Activated T-cell treated with anti-CD3 and anti-CD28 coated beads for 48 hours (primary cell): Measurements from ENCODE around the gene CDYL2.
A peak's percentile ranks its signal among the peaks of the same experiment; 100 is the strongest.
"Not testable (repeated sequence)": the region's sequence is repeated elsewhere in the genome, so short reads cannot be mapped to it uniquely, and the experiment has no call there.

Experiments
- DNase-seq: peaks from one replicate; pipeline ENCODE4 v3.0.0-alpha.2; 2020; ENCODE audit warnings: low read depth

The CDYL2 gene

GRCh38 chr16:80746231-80746630 is 58.2 kb downstream of the CDYL2 start:
- no peak for DNase-seq

DNA sequence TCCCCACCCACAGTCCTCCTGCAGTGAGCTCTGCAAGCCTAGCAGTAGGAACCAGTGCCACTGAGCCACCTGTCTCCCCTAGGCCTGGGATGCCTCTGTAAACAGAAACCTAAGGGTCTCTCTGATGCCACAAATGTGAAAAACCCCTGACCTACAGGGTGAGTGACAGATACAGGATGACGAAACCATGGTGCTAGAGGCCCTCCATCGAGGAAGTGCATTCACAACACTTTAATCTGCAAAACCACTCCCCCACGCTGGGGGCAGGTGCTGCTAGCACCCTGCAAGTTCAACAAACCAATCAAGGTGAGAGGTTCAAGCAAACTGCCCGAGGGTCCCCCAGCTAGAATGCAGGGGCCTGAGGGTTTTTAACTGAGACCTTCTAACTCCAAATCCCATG is 59.5 kb downstream of the CDYL2 start:
- no peak for DNase-seq

- DNase-seq: no peak
Measured at GRCh38 chr16:80743772-80744171, 60.6 kb downstream of the CDYL2 start.

- no peak for DNase-seq
Measured at GRCh38 chr16:80743273-80743672, 61.1 kb downstream of the CDYL2 start.

DNA sequence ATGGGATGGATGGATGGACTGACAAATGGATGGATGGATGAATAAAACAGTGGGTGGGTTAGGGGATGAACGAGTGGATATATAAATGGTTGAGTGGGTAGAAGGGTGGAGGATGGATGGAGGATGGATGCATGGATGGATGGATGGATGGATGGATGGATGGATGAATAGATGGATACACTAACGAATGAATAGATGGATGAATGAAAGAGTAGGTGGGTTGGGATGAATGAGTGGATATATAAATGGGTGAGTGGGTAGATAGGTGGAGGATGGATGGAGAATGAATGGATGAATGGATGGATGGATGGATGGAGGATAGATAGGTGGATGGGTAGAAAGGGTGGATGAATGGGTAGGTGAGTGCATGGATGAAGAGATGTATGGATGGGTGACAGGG is 62.1 kb downstream of the CDYL2 start:
- no peak for DNase-seq

DNA sequence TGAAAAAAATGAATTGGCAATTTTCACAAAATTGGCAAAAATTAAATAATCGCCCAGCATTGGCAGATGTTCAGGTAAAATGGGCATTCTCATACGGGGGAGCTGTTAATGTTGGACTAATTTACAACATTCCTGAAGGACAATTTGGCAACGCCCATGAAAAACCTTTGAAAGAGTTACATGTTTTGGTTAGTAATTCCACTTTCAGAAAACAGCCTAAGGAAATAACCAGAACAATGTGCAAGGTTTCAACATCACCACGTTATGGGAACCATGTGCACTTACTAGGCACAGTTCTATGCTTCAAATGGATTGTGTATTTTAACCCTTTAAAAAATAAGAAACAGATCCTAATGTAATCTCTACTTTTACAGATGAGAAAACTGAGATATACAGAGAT is 62.7 kb downstream of the CDYL2 start:
- no peak for DNase-seq

- DNase-seq: peak; percentile 25
Measured at GRCh38 chr16:80739523-80739922, 64.9 kb downstream of the CDYL2 start.

- DNase-seq: no peak
Measured at GRCh38 chr16:80738521-80738920, 65.9 kb downstream of the CDYL2 start.

DNA sequence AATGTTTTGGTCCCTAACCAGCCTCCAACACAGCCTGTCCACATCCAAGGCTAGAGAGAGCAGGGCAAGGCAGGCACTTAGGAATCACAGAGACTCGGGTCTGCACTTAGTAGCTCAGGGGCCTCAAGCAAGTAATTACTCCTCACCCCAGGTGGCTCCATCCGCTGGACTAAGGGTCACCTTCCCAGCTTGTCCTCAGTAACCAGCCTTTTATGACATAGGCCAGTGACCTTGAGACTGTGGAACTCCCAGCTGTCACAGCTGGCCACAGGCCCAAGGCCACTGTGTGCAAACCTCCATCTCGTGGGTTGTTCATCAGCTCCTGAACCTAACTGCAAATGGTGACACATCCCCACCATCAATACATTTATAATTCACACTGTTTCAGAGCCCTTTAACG is 68.6 kb downstream of the CDYL2 start:
- DNase-seq: no peak

DNA sequence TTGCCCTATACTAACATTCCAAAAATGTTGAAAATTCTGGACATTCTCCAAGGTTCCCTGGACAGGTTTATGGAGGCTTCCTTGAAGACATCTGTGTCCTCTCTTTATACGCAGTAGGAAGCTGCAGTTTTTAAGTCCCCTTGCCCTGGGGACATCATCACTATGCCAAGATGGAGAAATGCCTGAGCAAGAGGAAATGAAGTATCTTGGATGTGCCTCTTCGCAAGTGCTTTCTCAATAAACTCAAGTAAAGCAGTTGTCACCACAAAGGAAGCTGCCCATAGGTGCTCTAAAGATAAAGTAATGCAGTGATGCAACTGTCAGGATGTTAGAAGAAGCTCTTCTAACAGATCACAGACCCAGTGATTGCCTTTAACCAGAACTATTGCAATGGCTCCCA is 71.0 kb downstream of the CDYL2 start:
- no peak for DNase-seq

GRCh38 chr16:80731915-80732314 is 72.5 kb downstream of the CDYL2 start:
- no peak for DNase-seq

GRCh38 chr16:80727066-80727763 is 77.2 kb downstream of the CDYL2 start:
- DNase-seq: not testable (repeated sequence)

DNA sequence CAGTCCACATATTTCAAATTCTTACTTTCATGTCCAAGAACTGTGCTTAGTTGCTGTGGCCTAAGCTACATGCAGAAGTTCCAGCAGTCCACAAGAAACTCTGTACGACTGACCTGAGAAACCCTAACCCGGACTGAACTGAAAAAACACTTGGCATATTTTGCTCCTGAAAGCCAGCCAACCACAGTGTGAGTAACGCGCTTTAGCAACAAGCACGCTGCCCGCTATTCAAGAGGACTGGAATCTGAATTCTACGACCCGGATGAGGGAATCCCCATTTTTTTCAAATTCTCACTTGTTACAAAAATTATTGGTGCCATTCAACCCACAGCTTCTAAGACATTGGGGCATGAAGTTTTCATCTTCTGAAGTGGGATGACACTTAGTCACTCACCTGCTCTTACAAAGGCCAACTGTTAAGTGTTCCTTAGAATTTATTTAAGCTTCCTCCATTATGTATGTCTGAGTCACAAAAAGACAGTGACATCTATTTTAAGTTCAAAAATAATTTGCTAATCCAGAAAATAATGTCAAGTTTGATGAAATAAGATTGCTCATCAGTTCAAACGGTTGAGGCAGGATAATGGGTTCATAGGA is 78.7 kb downstream of the CDYL2 start:
- DNase-seq: no peak

DNA sequence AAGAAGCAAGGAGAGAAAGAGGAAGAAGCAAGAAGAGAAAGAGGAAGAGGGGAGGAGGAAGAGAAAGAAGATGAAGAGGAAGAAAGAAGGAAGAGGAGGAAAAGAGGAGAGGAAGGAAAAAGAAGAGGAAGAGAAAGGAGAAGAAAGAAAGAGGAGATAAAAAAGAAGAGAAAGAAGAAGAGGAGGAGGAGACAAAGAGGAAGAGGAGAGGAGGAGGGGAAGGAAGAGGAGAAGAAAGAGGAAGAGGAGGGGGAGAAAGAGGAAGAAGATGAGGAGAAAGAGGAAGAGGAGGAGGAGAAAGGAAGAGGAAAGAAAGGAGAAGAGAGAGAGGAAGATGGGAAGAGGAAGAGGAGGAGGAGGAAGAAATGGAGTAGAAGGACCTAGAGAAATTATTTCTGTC is 80.4 kb downstream of the CDYL2 start:
- no peak for DNase-seq

GRCh38 chr16:80723091-80723490 is 81.3 kb downstream of the CDYL2 start:
- no peak for DNase-seq

GRCh38 chr16:80720804-80721371 is 83.5 kb downstream of the CDYL2 start:
- DNase-seq: no peak

DNA sequence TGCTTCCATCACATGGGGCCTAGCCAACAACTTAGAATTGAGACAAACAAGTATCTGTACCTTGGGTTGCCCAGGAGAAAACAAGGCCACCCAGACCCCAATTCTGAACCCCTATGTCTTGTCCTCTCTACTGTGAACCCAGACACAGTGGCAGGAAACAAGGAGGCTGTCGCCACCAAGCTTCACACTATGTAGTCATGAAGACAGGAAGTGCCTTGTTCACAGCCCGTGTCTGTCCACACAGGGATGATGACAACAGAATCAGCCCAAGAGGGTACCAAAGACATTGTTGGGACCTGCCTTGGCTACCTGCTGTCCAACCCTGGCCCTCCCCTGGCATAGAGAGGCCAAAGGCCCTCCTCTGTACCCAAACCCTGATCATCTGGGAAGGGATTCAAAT is 84.8 kb downstream of the CDYL2 start:
- DNase-seq: no peak

DNA sequence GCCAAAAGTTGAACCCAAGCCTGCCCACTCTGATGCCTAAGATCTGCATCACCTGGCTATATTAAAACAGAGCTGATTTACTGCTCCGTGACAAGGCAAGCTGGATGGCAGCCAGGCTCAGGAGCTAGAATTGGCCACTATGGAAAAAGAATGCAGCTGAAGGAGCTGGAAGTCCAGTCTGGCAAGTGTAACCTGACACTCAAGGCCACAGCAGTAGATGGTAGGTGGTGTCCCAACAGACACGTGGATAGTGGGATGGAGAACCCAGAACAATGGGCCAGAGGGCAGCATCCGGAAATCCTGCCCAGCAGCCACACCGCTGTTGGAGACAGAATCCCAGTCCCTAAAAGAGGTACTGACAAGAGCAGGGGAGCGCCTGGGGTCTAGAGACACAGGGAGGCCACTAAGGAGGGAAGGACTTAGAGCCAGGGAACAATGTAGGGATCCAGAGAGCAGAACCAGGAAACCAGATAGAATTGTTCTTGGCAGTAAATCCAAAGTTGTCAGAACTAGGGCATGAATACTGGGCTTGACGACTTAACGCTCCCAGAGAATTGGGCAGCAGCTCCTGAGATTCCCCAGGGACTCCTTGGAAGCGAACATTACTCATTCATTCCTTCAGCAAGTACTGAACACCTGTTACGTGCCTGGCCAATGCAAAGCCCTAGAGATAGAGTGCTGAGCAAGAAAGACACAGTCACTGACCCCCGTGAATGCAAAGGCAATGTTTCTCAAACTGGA is 85.7 kb downstream of the CDYL2 start:
- no peak for DNase-seq

DNA sequence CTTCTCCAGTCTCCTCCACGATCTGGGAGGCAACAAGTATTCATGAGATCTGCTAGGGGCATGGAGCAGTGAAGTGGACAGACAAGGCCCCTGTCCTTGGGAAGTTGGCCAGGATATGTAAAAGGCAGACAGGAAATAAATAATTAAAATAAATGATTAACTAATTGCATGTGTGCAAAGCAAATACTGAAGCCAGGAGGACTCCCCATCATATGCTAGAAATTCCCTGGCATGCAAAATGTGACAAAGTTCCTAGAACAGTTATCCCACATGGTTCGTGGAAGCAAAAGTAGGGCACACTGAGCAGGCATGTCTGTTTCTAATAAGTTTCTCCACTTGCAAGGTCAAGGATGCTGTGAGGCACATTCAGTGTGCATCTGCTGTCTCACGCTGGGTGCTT is 86.8 kb downstream of the CDYL2 start:
- no peak for DNase-seq

DNA sequence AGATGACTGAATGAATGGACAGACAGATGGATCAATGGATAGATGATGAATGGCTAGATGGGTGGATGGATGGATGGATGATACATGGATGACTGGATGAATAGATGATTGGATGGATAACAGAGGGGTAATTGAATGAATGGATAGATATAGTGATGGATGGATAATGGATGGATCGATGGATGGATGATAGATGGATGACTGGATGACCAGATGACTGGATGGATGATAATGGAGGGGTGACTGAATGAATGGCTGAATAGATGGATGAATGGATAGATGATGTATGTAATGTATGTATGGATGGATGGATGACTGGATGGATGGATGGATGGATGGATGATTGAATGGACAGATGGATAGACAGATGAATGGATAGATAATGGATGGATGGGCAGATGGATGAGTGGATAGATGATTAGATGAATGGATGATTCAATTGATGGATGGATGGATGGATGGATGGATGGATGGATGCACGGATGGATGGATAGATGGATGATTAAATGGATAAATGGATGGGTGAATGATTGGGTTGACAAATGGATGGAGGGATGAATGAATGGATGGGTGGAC is 87.7 kb downstream of the CDYL2 start:
- DNase-seq: no peak

GRCh38 chr16:80711406-80711805 is 93.0 kb downstream of the CDYL2 start:
- no peak for DNase-seq

- no peak for DNase-seq
Measured at GRCh38 chr16:80710918-80711317, 93.5 kb downstream of the CDYL2 start.

GRCh38 chr16:80708823-80709222 is 95.6 kb downstream of the CDYL2 start:
- no peak for DNase-seq
